Endothelial cell of hepatic sinusoid (primary cell): Measurements from ENCODE around the gene LBX2.
"Not testable (repeated sequence)": the region's sequence is repeated elsewhere in the genome, so short reads cannot be mapped to it uniquely, and the experiment has no call there.

Source experiments
- in situ Hi-C: cut with HindIII; loops from 2 replicates; pipeline ENCODE4 v1.10.0; 2017; ENCODE audit warnings: low sequenced_read_pairs

Gene LBX2

GRCh38 chr2:74488643-74489481, 10.5 kb downstream of the LBX2 start:
- in situ Hi-C loops = no loop called here

DNA sequence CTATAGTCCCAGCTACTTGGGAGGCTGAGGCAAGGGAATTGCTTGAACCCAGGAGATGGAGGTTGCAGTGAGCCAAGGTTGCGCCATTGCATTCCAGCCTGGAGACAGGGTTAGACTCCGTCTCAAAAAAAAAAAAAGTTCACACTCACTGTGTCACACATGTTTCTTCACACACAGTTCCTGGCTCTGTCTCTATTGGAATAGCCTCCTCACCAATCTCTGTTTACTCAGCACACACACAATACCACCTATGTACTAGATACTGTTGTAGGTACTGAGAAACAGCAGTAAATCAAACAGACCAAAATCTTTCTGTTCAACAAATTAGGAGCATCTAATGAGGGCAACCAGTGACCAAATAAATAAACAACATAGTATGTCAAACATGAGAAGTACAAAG, 13.3 kb downstream of the LBX2 start:
- in situ Hi-C loops = no loop called here

DNA sequence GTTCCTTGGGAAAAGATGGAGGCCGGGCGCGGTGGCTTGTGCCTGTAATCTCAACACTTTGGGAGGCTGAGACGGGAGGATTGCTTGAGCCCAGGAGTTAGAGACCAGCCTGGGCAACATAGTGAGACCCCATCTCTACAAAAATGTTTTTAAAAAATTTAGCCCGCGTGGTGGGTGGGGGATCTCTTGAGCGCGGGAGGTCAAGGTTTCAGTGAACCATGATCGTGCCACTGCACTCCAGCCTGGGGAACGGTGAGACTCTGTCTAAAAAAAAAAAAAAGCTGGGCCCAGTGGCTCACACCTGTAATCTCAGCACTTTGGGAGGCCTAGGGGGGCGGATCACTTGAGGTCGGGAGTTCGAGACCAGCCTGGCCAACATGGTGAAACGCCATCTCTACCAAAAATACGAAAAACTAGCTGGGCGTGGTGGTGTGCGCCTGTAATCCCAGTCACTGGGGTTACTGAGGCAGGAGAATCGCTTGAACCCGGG, 15.7 kb downstream of the LBX2 start:
- in situ Hi-C loops = not testable (repeated sequence)

GRCh38 chr2:74482801-74483674, 16.4 kb downstream of the LBX2 start, which contains the start of the genes CCDC142 and TTC31:
Gene CCDC142, minus strand, starts transcription at chr2:74482998. Its CDS starts 161 bp downstream, at chr2:74482837.
Gene TTC31, plus strand, starts transcription at chr2:74483081. Its CDS starts 15 bp downstream, at chr2:74483096.
- in situ Hi-C loops = no loop called here

DNA sequence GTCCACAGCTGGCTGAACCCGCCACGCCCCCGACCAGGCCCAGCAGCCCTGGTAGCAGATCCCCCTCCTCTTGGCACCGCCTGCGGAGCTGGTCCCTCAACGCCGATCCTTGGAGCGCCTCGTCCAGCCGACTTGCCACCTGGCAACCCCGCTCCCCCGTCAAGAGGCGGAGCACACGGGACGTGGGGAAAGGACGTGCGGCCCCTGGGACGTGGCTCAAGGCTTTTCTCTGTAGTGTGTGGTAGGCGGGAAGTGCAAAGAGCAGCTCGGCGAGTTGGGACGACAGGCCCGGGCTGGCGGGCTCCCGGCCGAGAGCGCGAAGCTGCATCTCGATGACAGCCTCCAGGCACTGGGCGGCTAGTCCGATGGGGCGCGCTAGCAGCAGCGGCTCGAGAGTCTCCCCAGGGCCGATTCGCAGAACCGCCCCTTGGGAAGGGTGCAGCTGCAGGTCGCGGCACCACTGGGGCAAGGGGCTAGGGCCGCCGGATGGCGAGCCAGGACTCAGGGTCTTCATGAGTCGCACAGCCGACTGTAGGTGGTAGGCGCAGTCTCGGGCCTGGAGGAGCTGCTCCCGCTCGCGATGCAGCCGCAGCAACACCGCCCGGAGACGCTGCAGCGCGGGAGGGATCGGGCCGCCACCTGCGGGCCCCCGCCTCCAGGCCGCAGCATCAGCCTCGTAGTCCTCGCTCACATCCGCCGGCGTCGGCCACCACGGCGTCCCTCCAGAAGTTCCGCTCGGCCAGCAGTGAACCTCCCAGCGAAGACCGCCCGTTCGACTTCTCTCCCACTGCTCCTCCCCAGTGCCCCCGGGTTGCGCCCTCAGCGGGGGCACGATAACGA, 17.2 kb downstream of the LBX2 start:
- in situ Hi-C loops = no loop called here

- in situ Hi-C loops = no loop called here
These were observed 18.0 kb downstream of the LBX2 start for GRCh38 chr2:74481431-74481830.

DNA sequence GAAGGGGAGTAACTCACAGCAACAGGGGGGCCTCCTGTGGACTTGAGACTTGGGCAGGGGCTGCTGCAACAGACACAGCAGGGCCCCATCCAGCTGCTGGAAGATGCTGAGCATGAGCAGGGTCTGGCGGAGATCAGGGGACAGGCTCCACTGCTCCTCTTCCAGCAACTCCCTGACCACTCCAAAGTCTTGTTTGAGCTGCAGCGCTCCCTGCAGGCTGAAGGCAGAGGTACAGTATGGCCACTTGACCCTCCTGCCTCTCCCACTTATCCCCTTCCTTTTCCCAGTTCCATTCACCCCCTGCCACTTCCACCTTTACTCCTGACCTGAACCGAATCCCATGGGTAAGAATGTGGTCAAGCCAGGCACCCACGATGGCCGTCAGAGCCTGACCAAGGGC, 24.5 kb downstream of the LBX2 start:
- in situ Hi-C loops = no loop called here

- in situ Hi-C loops = no loop called here
These were observed 24.9 kb downstream of the LBX2 start for GRCh38 chr2:74474481-74474880.

GRCh38 chr2:74472945-74473258, 26.5 kb downstream of the LBX2 start:
- in situ Hi-C loops = no loop called here

DNA sequence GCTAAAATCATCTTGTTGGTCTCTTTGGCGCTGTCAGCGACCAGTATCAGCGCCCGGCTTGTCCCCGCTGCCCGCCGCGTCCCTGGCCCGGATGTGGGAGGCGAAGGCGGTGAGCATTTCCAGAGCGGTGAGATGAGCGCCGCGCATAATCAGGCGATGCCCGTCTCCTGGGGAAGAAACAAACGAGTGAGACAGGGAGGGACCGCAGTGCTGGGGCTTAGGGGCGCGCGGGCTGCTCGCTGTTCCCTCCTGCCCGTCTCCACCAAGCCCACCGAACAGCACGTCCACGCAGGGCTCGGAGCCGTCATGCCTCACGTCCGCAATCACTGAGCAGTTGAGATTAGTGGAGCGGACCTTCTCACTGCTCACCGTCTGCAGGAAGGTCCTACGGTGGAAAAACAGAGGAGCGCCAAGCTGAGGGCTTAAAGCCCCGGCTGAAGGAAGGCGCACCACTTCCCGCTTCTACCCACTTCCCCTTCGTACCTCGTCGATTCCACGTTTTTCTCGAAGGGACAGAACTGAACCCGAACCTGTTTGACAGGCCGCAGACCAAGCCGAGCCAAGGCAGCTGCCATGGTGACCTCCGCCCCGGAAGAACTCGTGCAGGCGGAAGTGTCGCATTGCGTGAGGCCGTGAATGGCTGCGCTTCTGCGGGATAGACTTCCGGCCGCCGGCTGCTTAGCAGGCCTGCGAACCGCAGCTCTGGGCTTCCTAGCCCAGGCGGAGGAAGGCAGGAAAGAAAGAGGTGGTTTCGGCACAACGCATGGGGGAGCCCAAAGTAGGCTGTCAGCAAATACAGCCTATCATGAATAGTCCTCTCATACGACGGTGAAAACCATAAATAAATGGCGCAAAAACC, 27.1 kb downstream of the LBX2 start, which contains the start of gene MRPL53:
TSS of gene MRPL53 (minus strand) at position 595 of the 859 bp plus-strand sequence. CDS start at position 575, 20 bp downstream.
- in situ Hi-C loops = no loop called here

DNA sequence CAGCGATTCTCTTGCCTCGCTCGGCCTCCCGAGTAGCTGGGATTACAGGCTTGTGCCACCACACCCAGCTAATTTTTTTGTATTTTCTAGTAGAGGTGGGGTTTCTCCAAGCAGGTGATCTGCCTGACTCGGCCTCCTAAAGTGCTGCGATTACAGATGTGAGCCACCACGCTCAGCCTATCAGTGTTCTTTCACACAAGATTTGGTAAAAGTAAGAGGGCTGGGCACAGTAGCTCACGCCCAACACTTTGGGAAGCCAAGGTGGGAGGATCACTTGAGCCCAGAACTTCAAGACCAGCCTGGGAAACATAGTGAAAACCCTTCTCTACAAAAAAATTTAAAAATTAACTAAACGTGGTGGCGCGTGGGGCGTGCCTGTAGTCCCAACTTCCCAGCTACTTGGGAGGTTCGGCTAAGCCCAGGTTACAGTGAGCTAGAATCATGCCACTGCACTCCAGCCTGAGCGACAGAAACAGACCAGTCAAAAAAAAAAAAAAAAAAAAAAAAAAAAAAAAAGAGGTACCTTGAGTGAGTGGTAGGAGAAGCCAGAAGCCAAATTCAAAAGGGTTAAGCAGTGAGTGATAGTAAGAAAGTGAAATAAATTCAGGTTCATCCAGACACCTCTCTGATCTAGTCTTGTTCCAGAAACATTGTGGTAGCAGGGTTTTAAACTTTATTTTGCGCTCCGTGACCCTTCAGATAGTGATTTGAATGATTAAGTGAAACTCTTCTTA, 27.9 kb downstream of the LBX2 start:
- in situ Hi-C loops = no loop called here

GRCh38 chr2:74470742-74471141, 28.7 kb downstream of the LBX2 start:
- in situ Hi-C loops = not testable (repeated sequence)

DNA sequence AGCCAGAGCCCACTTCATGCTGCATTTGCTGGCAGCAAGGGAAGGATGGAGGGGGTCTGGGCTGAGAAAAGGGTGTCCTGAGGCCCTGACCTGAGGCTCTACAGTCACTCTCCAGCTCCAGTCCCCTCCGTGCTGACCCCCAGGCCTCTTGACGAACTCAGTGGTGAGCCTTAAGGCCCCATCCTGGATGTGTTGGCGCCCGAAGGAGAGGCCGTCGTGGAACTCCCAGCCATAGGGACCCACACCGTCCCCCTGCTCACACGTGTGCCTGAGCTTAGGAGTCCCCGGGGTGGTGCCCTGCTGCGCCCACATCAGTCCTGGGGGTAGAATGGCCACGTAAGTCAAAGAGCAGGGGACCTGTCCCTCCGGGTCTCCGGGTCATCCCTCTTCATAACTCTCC, 35.0 kb downstream of the LBX2 start:
- in situ Hi-C loops = no loop called here

DNA sequence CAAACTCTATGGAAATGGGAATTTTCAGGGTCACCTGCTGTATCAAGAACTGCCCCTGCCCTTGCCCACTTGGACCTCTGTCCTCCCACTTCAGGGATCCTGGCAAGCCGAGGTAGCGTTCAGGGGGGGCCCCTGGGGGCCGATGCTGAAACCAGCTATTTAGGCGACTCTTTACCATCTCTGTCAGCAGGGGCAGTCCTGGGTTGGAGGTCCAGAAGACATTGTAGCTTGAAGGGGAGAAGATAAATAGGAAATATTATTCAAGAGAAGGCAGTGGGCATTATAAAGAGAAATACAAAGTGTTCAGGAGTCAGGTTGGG, 36.7 kb downstream of the LBX2 start:
- in situ Hi-C loops = no loop called here

- in situ Hi-C loops = no loop called here
These were observed 37.2 kb downstream of the LBX2 start for GRCh38 chr2:74462054-74462785.

DNA sequence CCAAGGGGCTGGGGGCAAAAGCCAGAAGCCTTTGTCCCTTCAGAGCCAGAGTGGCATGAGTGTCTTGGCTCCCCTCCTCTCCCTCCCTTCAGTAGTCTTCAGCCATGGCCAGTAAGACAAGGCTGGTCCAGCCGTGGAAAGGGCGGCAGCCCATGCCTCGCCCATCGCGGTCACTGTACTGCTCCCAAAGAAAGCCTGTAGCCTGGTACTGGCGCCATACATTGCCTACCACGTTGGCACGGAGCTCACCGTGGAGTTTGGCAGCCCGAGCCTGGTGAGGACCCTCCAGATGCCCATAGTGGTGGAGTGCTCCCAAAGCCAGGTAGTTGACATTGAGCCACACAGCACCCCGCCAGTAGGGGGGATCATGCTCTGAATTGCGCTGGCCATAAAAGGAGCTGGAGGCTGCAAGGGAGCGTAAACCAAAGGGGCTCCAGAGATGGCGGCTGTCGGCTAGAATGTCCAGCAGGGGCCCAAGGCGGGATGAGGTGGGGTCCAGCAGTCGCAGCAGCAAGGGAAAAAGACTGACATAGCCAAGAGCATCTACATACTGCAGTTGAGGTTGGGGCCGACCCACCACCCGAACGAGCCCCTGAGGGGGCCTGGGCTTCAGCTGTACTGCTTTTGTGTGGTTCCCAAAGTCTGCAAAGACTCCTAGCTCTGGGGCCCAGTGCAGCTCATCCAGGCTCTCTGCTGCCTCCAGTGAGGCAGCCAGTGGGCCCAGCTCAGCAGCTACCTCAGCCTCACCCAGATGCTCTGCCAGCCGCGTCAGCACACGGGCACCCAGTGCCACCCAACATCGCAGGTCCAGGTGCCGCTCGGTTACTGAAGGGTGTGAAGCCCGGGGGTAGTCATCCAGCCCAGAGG, 38.0 kb downstream of the LBX2 start:
- in situ Hi-C loops = no loop called here

GRCh38 chr2:74460187-74460586, 39.2 kb downstream of the LBX2 start:
- in situ Hi-C loops = not testable (repeated sequence)
